IPS DF 19.7 (cell line): ENCODE results near the gene BICRA.
A peak's percentile ranks its signal among the peaks of the same experiment; 100 is the strongest.
"Not testable (repeated sequence)": the region's sequence is repeated elsewhere in the genome, so short reads cannot be mapped to it uniquely, and the experiment has no call there.

ENCODE experiments used
- DNase-seq: peaks from one replicate; pipeline ENCODE4 v3.0.0-alpha.2; 2013; ENCODE audit warnings: low read depth, low spot score

BICRA gene

GRCh38 chr19:47608969-47609905 is at the start of gene BICRA:
BICRA (plus strand) TSS chr19:47609134; CDS start chr19:47673575, 64,441 bp downstream.
- no peak for DNase-seq

GRCh38 chr19:47560999-47561398 is 47.9 kb upstream of the BICRA start:
- DNase-seq, result no peak

- DNase-seq, result no peak
Observed at GRCh38 chr19:47561440-47562057, 47.4 kb upstream of the BICRA start.

- DNase-seq, result no peak
Observed at GRCh38 chr19:47564081-47564480, 44.9 kb upstream of the BICRA start.

- DNase-seq, result no peak
Observed at GRCh38 chr19:47569331-47569730, 39.6 kb upstream of the BICRA start.

GRCh38 chr19:47572635-47573034 is 36.3 kb upstream of the BICRA start:
- no peak for DNase-seq

GRCh38 chr19:47573071-47574026 is 35.6 kb upstream of the BICRA start, which contains the start of gene ZNF541:
ZNF541 (minus strand) TSS chr19:47573148; CDS start chr19:47555856, 17,292 bp downstream.
- no peak for DNase-seq

GRCh38 chr19:47580397-47580796 is 28.5 kb upstream of the BICRA start:
- DNase-seq, result no peak

- DNase-seq, result no peak
Observed at GRCh38 chr19:47581605-47582319, 27.2 kb upstream of the BICRA start.

GRCh38 chr19:47582320-47582909 is 26.5 kb upstream of the BICRA start:
- DNase-seq, result no peak

- not testable (repeated sequence) for DNase-seq
Observed at GRCh38 chr19:47583161-47583560, 25.8 kb upstream of the BICRA start.

- no peak for DNase-seq
Observed at GRCh38 chr19:47587295-47587694, 21.6 kb upstream of the BICRA start.

- no peak for DNase-seq
Observed at GRCh38 chr19:47589824-47590223, 19.1 kb upstream of the BICRA start.

- DNase-seq, result no peak
Observed at GRCh38 chr19:47593860-47594259, 15.1 kb upstream of the BICRA start.

GRCh38 chr19:47595944-47596343 is 13.0 kb upstream of the BICRA start:
- DNase-seq, result no peak

- DNase-seq, result peak; percentile 89
Observed at GRCh38 chr19:47598407-47599349, 10.3 kb upstream of the BICRA start.

- DNase-seq, result not testable (repeated sequence)
Observed at GRCh38 chr19:47599671-47600245, 9.2 kb upstream of the BICRA start.

- DNase-seq, result peak; percentile 90
Observed at GRCh38 chr19:47600246-47601179, 8.4 kb upstream of the BICRA start.
